ENCODE results near the gene RFX8.
A peak's percentile ranks its signal among the peaks of the same experiment; 100 is the strongest.
"Not testable (repeated sequence)": the region's sequence is repeated elsewhere in the genome, so short reads cannot be mapped to it uniquely, and the experiment has no call there.

Gene RFX8

GRCh38 chr2:101438555-101438954, 36.4 kb downstream of the RFX8 start:
- DNase-seq = not testable (repeated sequence)

GRCh38 chr2:101435001-101435862, 39.7 kb downstream of the RFX8 start:
- no peak for DNase-seq

- no peak for DNase-seq
Measured at GRCh38 chr2:101433465-101433864, 41.4 kb downstream of the RFX8 start.

- DNase-seq = no peak
Measured at GRCh38 chr2:101432411-101433181, 42.3 kb downstream of the RFX8 start.

- no peak for DNase-seq
Measured at GRCh38 chr2:101431486-101431885, 43.4 kb downstream of the RFX8 start.

GRCh38 chr2:101430156-101430555, 44.8 kb downstream of the RFX8 start:
- no peak for DNase-seq

- no peak for DNase-seq
Measured at GRCh38 chr2:101429453-101429852, 45.5 kb downstream of the RFX8 start.

GRCh38 chr2:101428422-101429176, 46.3 kb downstream of the RFX8 start:
- DNase-seq = no peak

- DNase-seq = no peak
Measured at GRCh38 chr2:101427743-101428142, 47.2 kb downstream of the RFX8 start.

- DNase-seq = no peak
Measured at GRCh38 chr2:101427240-101427639, 47.7 kb downstream of the RFX8 start.

GRCh38 chr2:101426822-101427221, 48.1 kb downstream of the RFX8 start:
- DNase-seq = no peak

- no peak for DNase-seq
Measured at GRCh38 chr2:101420623-101421022, 54.3 kb downstream of the RFX8 start.

- DNase-seq = peak; percentile 75
Measured at GRCh38 chr2:101419096-101419663, 55.7 kb downstream of the RFX8 start.

- DNase-seq = no peak
Measured at GRCh38 chr2:101418460-101419095, 56.3 kb downstream of the RFX8 start.

- no peak for DNase-seq
Measured at GRCh38 chr2:101416609-101417008, 58.3 kb downstream of the RFX8 start.

- DNase-seq = no peak
Measured at GRCh38 chr2:101415884-101416283, 59.0 kb downstream of the RFX8 start.

GRCh38 chr2:101415220-101415619, 59.7 kb downstream of the RFX8 start:
- DNase-seq = no peak

GRCh38 chr2:101412092-101412694, 62.7 kb downstream of the RFX8 start:
- DNase-seq = no peak

- no peak for DNase-seq
Measured at GRCh38 chr2:101410746-101411145, 64.2 kb downstream of the RFX8 start.

- no peak for DNase-seq
Measured at GRCh38 chr2:101410114-101410513, 64.8 kb downstream of the RFX8 start.

- DNase-seq = no peak
Measured at GRCh38 chr2:101409699-101410098, 65.2 kb downstream of the RFX8 start.

- no peak for DNase-seq
Measured at GRCh38 chr2:101408925-101409324, 66.0 kb downstream of the RFX8 start.
